Osteoblast (primary cell): Measurements from ENCODE around the gene SIRPA. TPM values are rescaled to one million over a fixed set of nuclear protein-coding genes. Genes with fewer than 3 reads are reported as not detected.

Experiments used
- DNase-seq: peaks from one replicate; pipeline ENCODE4 v3.0.0; 2011; ENCODE audit warnings: low spot score, mixed read lengths; ENCODE audit not compliant: insufficient read length; ENCODE audit errors: missing footprints
- H2AFZ ChIP-seq: 2 replicates; pipeline ENCODE4 v1.6.0; 2011; ENCODE audit warnings: mild to moderate bottlenecking, low read length
- H3K27ac ChIP-seq: 2 replicates; pipeline ENCODE4 v1.5.1; 2011; ENCODE audit warnings: mild to moderate bottlenecking, low read depth, low read length, moderate library complexity
- H3K27me3 ChIP-seq: 2 replicates; pipeline ENCODE4 v1.6.0; 2012; ENCODE audit warnings: mild to moderate bottlenecking, control low read depth, inconsistent platforms, low read length, moderate library complexity; ENCODE audit not compliant: insufficient read depth
- H3K36me3 ChIP-seq: 2 replicates; pipeline ENCODE4 v1.5.1; 2011; ENCODE audit warnings: mild to moderate bottlenecking, low read length, control low read depth, moderate library complexity; ENCODE audit not compliant: insufficient read depth
- H3K4me1 ChIP-seq: 2 replicates; pipeline ENCODE4 v1.5.1; 2011; ENCODE audit warnings: mild to moderate bottlenecking, low read length, control low read depth, moderate library complexity; ENCODE audit not compliant: insufficient read depth
- H3K4me2 ChIP-seq: 2 replicates; pipeline ENCODE4 v1.6.0; 2011; ENCODE audit warnings: mild to moderate bottlenecking, low read length; ENCODE audit not compliant: insufficient read depth
- H3K4me3 ChIP-seq: fragments of 200-600 bp; sonication (generic); 3 replicates; pipeline ENCODE4 v1.5.1; 2012; ENCODE audit warnings: mild to moderate bottlenecking, low read length, inconsistent platforms; ENCODE audit not compliant: insufficient read depth
- H3K79me2 ChIP-seq: 2 replicates; pipeline ENCODE4 v1.6.0; 2012; ENCODE audit warnings: mild to moderate bottlenecking, low read length, control low read depth, inconsistent platforms; ENCODE audit not compliant: insufficient read depth
- H3K9me3 ChIP-seq: 2 replicates; pipeline ENCODE4 v1.5.1; 2011; ENCODE audit warnings: low read depth, low read length, control low read depth
- H4K20me1 ChIP-seq: 2 replicates; pipeline ENCODE4 v1.6.0; 2012; ENCODE audit warnings: mild to moderate bottlenecking, low read length, control low read depth; ENCODE audit not compliant: insufficient read depth
- total RNA-seq: library from RNA; depleted of rRNA; stranded (reverse); fragments of >200 nt; gene quantifications from 2 replicates; pipeline ENCODE4 v1.2.3, GENCODE V29; 2012
- TF ChIP-seq, protein P1 (sequence below): IDR thresholded peaks from 2 replicates; pipeline ENCODE4 v1.5.1; 2011; ENCODE audit warnings: mild to moderate bottlenecking, low read depth, low read length, moderate library complexity; ENCODE audit errors: extremely low read depth

The SIRPA gene
- total RNA-seq, 1 donor = 15.9 TPM

DNA sequence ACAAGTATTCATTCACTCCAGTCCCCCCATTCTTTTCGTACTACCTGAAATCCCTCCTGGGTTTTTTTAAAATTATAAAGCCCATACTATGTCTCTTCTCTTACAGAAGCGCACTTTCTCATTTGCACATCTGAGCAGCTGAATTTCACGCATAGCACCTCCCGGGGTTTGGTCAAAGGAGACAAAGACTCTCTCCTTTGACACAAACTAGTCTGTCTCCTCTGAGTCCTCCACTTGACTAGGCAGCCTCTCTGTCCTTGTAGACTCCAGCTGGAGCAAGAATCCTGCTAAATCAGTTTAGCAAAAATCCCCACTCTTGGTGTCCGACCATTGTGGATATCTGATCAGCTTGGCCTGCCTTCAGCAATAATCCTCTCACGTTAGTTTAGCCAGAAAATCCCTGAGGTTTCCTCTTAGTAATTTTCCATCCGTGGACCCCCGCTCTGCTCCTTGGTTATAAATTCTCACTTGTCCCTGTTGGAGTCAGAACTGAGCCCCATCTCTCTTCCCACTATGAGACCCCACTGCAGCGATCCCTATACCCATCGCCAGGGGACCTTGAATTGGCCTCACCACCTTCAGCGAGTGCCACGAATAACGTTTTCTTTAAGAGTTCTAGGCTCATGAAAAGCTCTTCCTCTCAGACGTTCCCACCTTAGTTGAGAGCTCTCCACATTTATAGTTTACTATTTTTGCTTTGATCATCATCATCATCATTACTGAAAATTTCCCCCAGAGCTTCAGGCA lies 69.6 kb downstream of the SIRPA start:
- Histone ChIP-seq H2AFZ (peak overlapping the region; percentile 1), H4K20me1 (no peaks in the 10 kb centered on the region), H3K4me3 (no peak overlapping the region), H3K27ac (no peak overlapping the region), H3K9me3 (no peaks in the 10 kb centered on the region), H3K27me3 (peaks cover 69% of the 10 kb centered on the region), H3K4me2 (peak overlapping the region; percentile 61), H3K4me1 (peaks cover 4% of the 10 kb centered on the region), H3K79me2 (no peaks in the 10 kb centered on the region), H3K36me3 (no peaks in the 10 kb centered on the region)
- no peak for DNase-seq
- TF ChIP-seq, protein P1, sequence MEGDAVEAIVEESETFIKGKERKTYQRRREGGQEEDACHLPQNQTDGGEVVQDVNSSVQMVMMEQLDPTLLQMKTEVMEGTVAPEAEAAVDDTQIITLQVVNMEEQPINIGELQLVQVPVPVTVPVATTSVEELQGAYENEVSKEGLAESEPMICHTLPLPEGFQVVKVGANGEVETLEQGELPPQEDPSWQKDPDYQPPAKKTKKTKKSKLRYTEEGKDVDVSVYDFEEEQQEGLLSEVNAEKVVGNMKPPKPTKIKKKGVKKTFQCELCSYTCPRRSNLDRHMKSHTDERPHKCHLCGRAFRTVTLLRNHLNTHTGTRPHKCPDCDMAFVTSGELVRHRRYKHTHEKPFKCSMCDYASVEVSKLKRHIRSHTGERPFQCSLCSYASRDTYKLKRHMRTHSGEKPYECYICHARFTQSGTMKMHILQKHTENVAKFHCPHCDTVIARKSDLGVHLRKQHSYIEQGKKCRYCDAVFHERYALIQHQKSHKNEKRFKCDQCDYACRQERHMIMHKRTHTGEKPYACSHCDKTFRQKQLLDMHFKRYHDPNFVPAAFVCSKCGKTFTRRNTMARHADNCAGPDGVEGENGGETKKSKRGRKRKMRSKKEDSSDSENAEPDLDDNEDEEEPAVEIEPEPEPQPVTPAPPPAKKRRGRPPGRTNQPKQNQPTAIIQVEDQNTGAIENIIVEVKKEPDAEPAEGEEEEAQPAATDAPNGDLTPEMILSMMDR = no peak

DNA sequence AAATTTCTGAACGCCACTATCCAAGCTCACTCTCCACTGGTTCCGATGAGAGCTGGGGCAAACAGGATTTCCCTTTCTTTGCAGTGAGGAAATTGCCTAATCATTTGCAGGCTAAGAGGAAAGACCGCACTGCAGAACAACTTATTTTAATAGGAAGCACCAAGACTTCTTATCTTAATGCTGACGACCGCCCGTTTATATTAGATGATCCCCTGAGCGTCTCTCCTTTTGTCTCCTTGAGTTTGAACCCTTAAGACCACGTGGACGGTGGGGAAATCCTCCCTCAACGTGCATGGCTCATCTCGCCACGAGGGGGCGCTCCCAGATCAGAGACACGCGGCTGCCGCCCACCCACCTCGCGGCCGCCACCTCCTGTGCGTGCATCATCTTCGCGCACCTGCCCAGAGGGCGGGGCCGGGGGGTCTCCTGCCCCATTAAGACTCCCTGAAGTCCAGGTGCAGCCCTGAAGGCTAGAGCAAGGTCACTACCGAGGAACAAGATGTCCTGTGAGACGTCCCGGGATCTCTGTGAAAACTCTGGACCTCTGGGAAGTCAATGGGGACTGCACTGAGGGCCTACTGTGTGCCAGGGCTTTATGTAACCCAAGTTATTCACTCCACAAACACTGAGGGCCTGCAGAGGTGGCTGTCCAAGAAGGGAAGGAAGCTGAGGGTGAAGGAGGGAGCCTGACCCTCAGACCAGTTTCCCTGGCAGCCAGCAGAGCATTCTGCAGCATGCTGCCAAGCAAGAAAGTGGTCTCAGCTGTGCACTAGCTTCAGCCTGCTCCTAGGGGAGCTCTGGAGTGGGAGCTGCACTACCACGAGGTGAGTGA lies 70.5 kb downstream of the SIRPA start:
- TF ChIP-seq, protein P1 = peak; percentile 89
- no peaks in the 10 kb centered on the region for H3K36me3 ChIP-seq
- no peak overlapping the region for H3K27ac ChIP-seq
- no peaks in the 10 kb centered on the region for H3K79me2 ChIP-seq
- peaks cover 68% of the 10 kb centered on the region for H3K27me3 ChIP-seq
- no peaks in the 10 kb centered on the region for H4K20me1 ChIP-seq
- peak overlapping the region; percentile 1 for H2AFZ ChIP-seq
- H3K4me3 ChIP-seq = peak overlapping the region; percentile 15
- peaks cover 4% of the 10 kb centered on the region for H3K4me1 ChIP-seq
- DNase-seq = peak; percentile 81
- no peaks in the 10 kb centered on the region for H3K9me3 ChIP-seq
- H3K4me2 ChIP-seq = peak overlapping the region; percentile 61

DNA sequence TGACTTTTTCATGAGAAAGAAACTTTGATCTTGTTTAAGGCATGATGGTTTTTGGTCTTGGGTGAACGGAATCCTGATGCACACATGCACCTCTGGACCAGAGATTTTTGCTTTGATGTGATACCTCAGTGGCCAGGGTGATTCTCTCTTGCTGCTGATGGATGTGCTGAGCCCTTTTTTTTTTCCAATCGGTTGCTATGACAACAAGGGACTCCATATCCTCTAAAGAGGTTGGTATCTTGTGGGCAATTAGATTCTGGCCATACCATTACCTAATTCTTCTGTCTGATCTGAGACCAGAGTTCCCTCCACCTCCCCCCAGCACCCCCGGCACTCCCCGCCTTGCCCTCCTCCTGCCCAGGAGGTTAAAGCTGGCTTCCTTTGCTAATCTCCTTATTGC lies 73.8 kb downstream of the SIRPA start:
- Histone ChIP-seq H3K4me2 (no peak overlapping the region), H3K27ac (no peak overlapping the region), H3K9me3 (no peaks in the 10 kb centered on the region), H3K4me1 (peaks cover 4% of the 10 kb centered on the region), H4K20me1 (no peaks in the 10 kb centered on the region), H3K36me3 (no peaks in the 10 kb centered on the region), H3K27me3 (peaks cover 59% of the 10 kb centered on the region), H3K4me3 (no peak overlapping the region), H3K79me2 (no peaks in the 10 kb centered on the region), H2AFZ (no peak overlapping the region)
- TF ChIP-seq, protein P1 = no peak
- DNase-seq = no peak
